ENCODE measurements around the gene MFRP. TPM values are rescaled to one million over a fixed set of nuclear protein-coding genes. Genes with fewer than 3 reads are reported as not detected.

The MFRP gene
- total and polyA plus RNA-seq, 9 of the 15 experiments (the other 6 are each of a cell fraction or from before 2014, with no cell fraction given): not detected

GRCh38 chr11:119338965-119339588, 7.4 kb downstream of the MFRP start:
- ATAC-seq (no peak), FAIRE-seq (no peak), DNase-seq (ENCODE audit: extremely low read depth in 1 of 4, low spot score in 3 of 4) (no peak)
- 73% methylated on average over 11 of the region's 11 CpGs for WGBS (ENCODE audit: insufficient coverage, low coverage, missing lambda C conversion rate)
- Histone ChIP-seq H2AFZ (ENCODE audit: low read depth, low read length) (peak overlapping the region; percentile 91), H3K9me3 (replicated peaks; ENCODE audit: control insufficient read depth, insufficient read depth, low read depth, low read length) (no peaks in the 10 kb centered on the region), H3K4me1 (replicated peaks in 1 of 2; ENCODE audit: control insufficient read depth in 2 of 2, insufficient read depth in 2 of 2, low read length in 2 of 2) (peaks cover 23 to 66% of the 10 kb centered on the region in 2 experiments; a peak in 4 of 5 replicates), H3K79me2 (ENCODE audit: control insufficient read depth, insufficient read depth, low read length) (peaks cover 30% of the 10 kb centered on the region), H3K9ac (ENCODE audit: insufficient read depth in 1 of 2, low read depth in 2 of 2, low read length in 2 of 2) (peak overlapping the region; percentile 63 to 92; a peak in 2 of 4 replicates), H3K9me1 (ENCODE audit: control insufficient read depth, insufficient read depth, low read length) (no peaks in the 10 kb centered on the region), H3K4me2 (ENCODE audit: insufficient read depth, low read length) (peak overlapping the region; percentile 66), H4K20me1 (replicated peaks; ENCODE audit: control insufficient read depth, insufficient read depth, low read length) (no peaks in the 10 kb centered on the region), H3K27me3 (ENCODE audit: control insufficient read depth in 2 of 2, insufficient read depth in 2 of 2, low read length in 2 of 2) (peaks cover 0 to 14% of the 10 kb centered on the region in 2 experiments; a peak in 3 of 5 replicates), H3K4me3 (no peak overlapping the region), H3K27ac (ENCODE audit: extremely low read depth, low read depth, low read length) (no peak overlapping the region), H3K36me3 (ENCODE audit: control insufficient read depth, insufficient read depth, low read length) (peaks cover 17% of the 10 kb centered on the region; the same call in 1 of the 3 replicates)
- ChIA-PET CTCF (ENCODE audit: low intra/inter-chr PET ratio) (interaction anchor here (0.8 to 1.5 kb wide), 4 partner anchors 10 to 433 kb away, joined by 3 to 6 read pairs (median 4); no protein-coding TSS in a partner anchor), POLR2A (interaction anchor here (0.8 to 2.6 kb wide), 11 partner anchors 9 to 251 kb away, joined by 3 to 22 read pairs (median 5); partner anchors contain the start of genes MCAM and USP2)
- intact Hi-C loops (cut with micrococcal nuclease) (loop anchor here (2.0 to 5.0 kb wide), 2 partner anchors 33 to 136 kb away; no protein-coding TSS in a partner anchor), in situ Hi-C loops (cut with MboI) (no loop called here)
- TF ChIP-seq, protein P1, sequence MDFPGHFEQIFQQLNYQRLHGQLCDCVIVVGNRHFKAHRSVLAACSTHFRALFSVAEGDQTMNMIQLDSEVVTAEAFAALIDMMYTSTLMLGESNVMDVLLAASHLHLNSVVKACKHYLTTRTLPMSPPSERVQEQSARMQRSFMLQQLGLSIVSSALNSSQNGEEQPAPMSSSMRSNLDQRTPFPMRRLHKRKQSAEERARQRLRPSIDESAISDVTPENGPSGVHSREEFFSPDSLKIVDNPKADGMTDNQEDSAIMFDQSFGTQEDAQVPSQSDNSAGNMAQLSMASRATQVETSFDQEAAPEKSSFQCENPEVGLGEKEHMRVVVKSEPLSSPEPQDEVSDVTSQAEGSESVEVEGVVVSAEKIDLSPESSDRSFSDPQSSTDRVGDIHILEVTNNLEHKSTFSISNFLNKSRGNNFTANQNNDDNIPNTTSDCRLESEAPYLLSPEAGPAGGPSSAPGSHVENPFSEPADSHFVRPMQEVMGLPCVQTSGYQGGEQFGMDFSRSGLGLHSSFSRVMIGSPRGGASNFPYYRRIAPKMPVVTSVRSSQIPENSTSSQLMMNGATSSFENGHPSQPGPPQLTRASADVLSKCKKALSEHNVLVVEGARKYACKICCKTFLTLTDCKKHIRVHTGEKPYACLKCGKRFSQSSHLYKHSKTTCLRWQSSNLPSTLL (IDR thresholded peaks at IDR 0.05): peak; percentile 61; the same call in 1 of the 2 replicates
- peak; percentile 16; the same call in 1 of the 2 replicates for TF ChIP-seq ZNF740 (CRISPR knock-in tag; IDR thresholded peaks at IDR 0.05)
- TF ChIP-seq ZNF740 (tag; IDR thresholded peaks at IDR 0.05): no peak
- no peak for TF ChIP-seq RUNX1 (IDR thresholded peaks at IDR 0.05; ENCODE audit: low read depth)
- peak; percentile 83 for TF ChIP-seq HINFP (tag; conservative IDR thresholded peaks at IDR 0.05; ENCODE audit: low read depth)
- no peak for TF ChIP-seq ZNF589 (CRISPR knock-in tag; IDR thresholded peaks at IDR 0.05; ENCODE audit: low read depth)
- 0 out of 2 replicates have a peak, but pooled peaks have one; percentile 38 for TF ChIP-seq E2F5 (CRISPR knock-in tag; IDR thresholded peaks at IDR 0.05)
- BruUV-seq (replicated peaks): no TSS peak

Measured in K562 (cell line).